Measurements from ENCODE around the gene SEPTIN1.

The SEPTIN1 gene

GRCh38 chr16:30372038-30372712 is 10.2 kb downstream of the SEPTIN1 start:
- H3K36me3 Mint-ChIP-seq (ENCODE audit: low read depth) = peaks cover 4% of the 10 kb centered on the region
- peak overlapping the region; percentile 87 for H3K4me3 Mint-ChIP-seq
- peaks cover 41% of the 10 kb centered on the region for H3K4me1 Mint-ChIP-seq (ENCODE audit: low read depth)
- H3K9me3 Mint-ChIP-seq = no peaks in the 10 kb centered on the region
- H3K27ac Mint-ChIP-seq = peak overlapping the region; percentile 95
- no peaks in the 10 kb centered on the region for H3K27me3 Mint-ChIP-seq

- H3K9me3 Mint-ChIP-seq = no peaks in the 10 kb centered on the region
- H3K36me3 Mint-ChIP-seq (ENCODE audit: low read depth) = peaks cover 12% of the 10 kb centered on the region
- peak overlapping the region; percentile 87 for H3K4me3 Mint-ChIP-seq
- peaks cover 42% of the 10 kb centered on the region for H3K4me1 Mint-ChIP-seq (ENCODE audit: low read depth)
- peak overlapping the region; percentile 95 for H3K27ac Mint-ChIP-seq
- H3K27me3 Mint-ChIP-seq = no peaks in the 10 kb centered on the region
Observed at GRCh38 chr16:30371248-30371816, 11.0 kb downstream of the SEPTIN1 start.

GRCh38 chr16:30370456-30371247 is 11.7 kb downstream of the SEPTIN1 start, which contains the start of gene TBC1D10B:
TSS of gene TBC1D10B (minus strand) at chr16:30370494. CDS start at chr16:30370183, 311 bp downstream.
- Mint-ChIP-seq H3K27ac (peak within 1 kb of the TSS; percentile 95), H3K4me3 (peak within 1 kb of the TSS; percentile 96), H3K27me3 (no peaks in the 10 kb centered on the region), H3K9me3 (no peaks in the 10 kb centered on the region), H3K4me1 (ENCODE audit: low read depth) (peaks cover 45% of the 10 kb centered on the region), H3K36me3 (ENCODE audit: low read depth) (peaks cover 15% of the 10 kb centered on the region)

GRCh38 chr16:30369938-30370455 is 12.4 kb downstream of the SEPTIN1 start:
- H3K27me3 Mint-ChIP-seq = no peaks in the 10 kb centered on the region
- peaks cover 21% of the 10 kb centered on the region for H3K36me3 Mint-ChIP-seq (ENCODE audit: low read depth)
- H3K4me3 Mint-ChIP-seq = peak overlapping the region; percentile 96
- no peaks in the 10 kb centered on the region for H3K9me3 Mint-ChIP-seq
- peaks cover 49% of the 10 kb centered on the region for H3K4me1 Mint-ChIP-seq (ENCODE audit: low read depth)
- H3K27ac Mint-ChIP-seq = no peak overlapping the region

- Mint-ChIP-seq H3K27me3 (no peaks in the 10 kb centered on the region), H3K4me1 (ENCODE audit: low read depth) (peaks cover 49% of the 10 kb centered on the region), H3K4me3 (peak overlapping the region; percentile 96), H3K27ac (peak overlapping the region; percentile 90), H3K9me3 (no peaks in the 10 kb centered on the region), H3K36me3 (ENCODE audit: low read depth) (peaks cover 25% of the 10 kb centered on the region)
Observed at GRCh38 chr16:30369091-30369937, 13.0 kb downstream of the SEPTIN1 start.

- Mint-ChIP-seq H3K4me3 (peak overlapping the region; percentile 96), H3K4me1 (ENCODE audit: low read depth) (peaks cover 49% of the 10 kb centered on the region), H3K36me3 (ENCODE audit: low read depth) (peaks cover 28% of the 10 kb centered on the region), H3K27ac (peak overlapping the region; percentile 90), H3K27me3 (no peaks in the 10 kb centered on the region), H3K9me3 (no peaks in the 10 kb centered on the region)
Observed at GRCh38 chr16:30368792-30369090, 13.6 kb downstream of the SEPTIN1 start.

GRCh38 chr16:30368122-30368791 is 14.1 kb downstream of the SEPTIN1 start:
- peak overlapping the region; percentile 90 for H3K27ac Mint-ChIP-seq
- H3K9me3 Mint-ChIP-seq = no peaks in the 10 kb centered on the region
- peak overlapping the region; percentile 96 for H3K4me3 Mint-ChIP-seq
- peaks cover 49% of the 10 kb centered on the region for H3K4me1 Mint-ChIP-seq (ENCODE audit: low read depth)
- H3K36me3 Mint-ChIP-seq (ENCODE audit: low read depth) = peaks cover 33% of the 10 kb centered on the region
- no peaks in the 10 kb centered on the region for H3K27me3 Mint-ChIP-seq

GRCh38 chr16:30367349-30368009 is 14.9 kb downstream of the SEPTIN1 start:
- Mint-ChIP-seq H3K27me3 (no peaks in the 10 kb centered on the region), H3K4me3 (peak overlapping the region; percentile 96), H3K36me3 (ENCODE audit: low read depth) (peaks cover 38% of the 10 kb centered on the region), H3K27ac (peak overlapping the region; percentile 90), H3K4me1 (ENCODE audit: low read depth) (peaks cover 46% of the 10 kb centered on the region), H3K9me3 (no peaks in the 10 kb centered on the region)

GRCh38 chr16:30366511-30366910 is 15.8 kb downstream of the SEPTIN1 start:
- Mint-ChIP-seq H3K27ac (peak overlapping the region; percentile 52), H3K4me3 (peak overlapping the region; percentile 96), H3K27me3 (no peaks in the 10 kb centered on the region), H3K4me1 (ENCODE audit: low read depth) (peaks cover 40% of the 10 kb centered on the region), H3K9me3 (no peaks in the 10 kb centered on the region), H3K36me3 (ENCODE audit: low read depth) (peaks cover 43% of the 10 kb centered on the region)

- Mint-ChIP-seq H3K27me3 (no peaks in the 10 kb centered on the region), H3K9me3 (no peaks in the 10 kb centered on the region), H3K36me3 (ENCODE audit: low read depth) (peaks cover 54% of the 10 kb centered on the region), H3K27ac (no peak overlapping the region), H3K4me1 (ENCODE audit: low read depth) (peaks cover 29% of the 10 kb centered on the region), H3K4me3 (no peak overlapping the region)
Observed at GRCh38 chr16:30365200-30365599, 17.2 kb downstream of the SEPTIN1 start.

- H3K4me1 Mint-ChIP-seq (ENCODE audit: low read depth) = peaks cover 10% of the 10 kb centered on the region
- peaks cover 42% of the 10 kb centered on the region for H3K36me3 Mint-ChIP-seq (ENCODE audit: low read depth)
- H3K27ac Mint-ChIP-seq = peak overlapping the region; percentile 38
- H3K9me3 Mint-ChIP-seq = no peaks in the 10 kb centered on the region
- no peaks in the 10 kb centered on the region for H3K27me3 Mint-ChIP-seq
- no peak overlapping the region for H3K4me3 Mint-ChIP-seq
Observed at GRCh38 chr16:30361180-30361579, 21.2 kb downstream of the SEPTIN1 start.

- H3K9me3 Mint-ChIP-seq = no peaks in the 10 kb centered on the region
- H3K36me3 Mint-ChIP-seq (ENCODE audit: low read depth) = peaks cover 33% of the 10 kb centered on the region
- H3K4me3 Mint-ChIP-seq = no peak overlapping the region
- H3K4me1 Mint-ChIP-seq (ENCODE audit: low read depth) = peaks cover 14% of the 10 kb centered on the region
- H3K27me3 Mint-ChIP-seq = no peaks in the 10 kb centered on the region
- H3K27ac Mint-ChIP-seq = no peak overlapping the region
Observed at GRCh38 chr16:30359871-30360170, 22.5 kb downstream of the SEPTIN1 start.

- H3K36me3 Mint-ChIP-seq (ENCODE audit: low read depth) = peaks cover 32% of the 10 kb centered on the region
- H3K9me3 Mint-ChIP-seq = no peaks in the 10 kb centered on the region
- H3K4me1 Mint-ChIP-seq (ENCODE audit: low read depth) = peaks cover 17% of the 10 kb centered on the region
- no peaks in the 10 kb centered on the region for H3K27me3 Mint-ChIP-seq
- no peak overlapping the region for H3K27ac Mint-ChIP-seq
- no peak overlapping the region for H3K4me3 Mint-ChIP-seq
Observed at GRCh38 chr16:30358990-30359870, 23.1 kb downstream of the SEPTIN1 start.
